ENCODE data around the gene ZNF687.

Gene ZNF687

GRCh38 chr1:151282883-151283725 lies 1.0 kb downstream of the ZNF687 start:
- DNase-seq = peak; percentile 30

GRCh38 chr1:151284013-151284577 lies 2.0 kb downstream of the ZNF687 start:
- DNase-seq = no peak

GRCh38 chr1:151286619-151287340 lies 4.7 kb downstream of the ZNF687 start:
- DNase-seq = no peak

- no peak for DNase-seq
These were observed 5.2 kb downstream of the ZNF687 start for GRCh38 chr1:151287341-151287699.

GRCh38 chr1:151287767-151288500 lies 5.8 kb downstream of the ZNF687 start:
- no peak for DNase-seq

- no peak for DNase-seq
These were observed 6.4 kb downstream of the ZNF687 start for GRCh38 chr1:151288502-151288901.

GRCh38 chr1:151289080-151289935 lies 7.2 kb downstream of the ZNF687 start:
- DNase-seq = no peak

GRCh38 chr1:151289991-151290708 lies 8.1 kb downstream of the ZNF687 start:
- no peak for DNase-seq

- DNase-seq = no peak
These were observed 8.7 kb downstream of the ZNF687 start for GRCh38 chr1:151290709-151291303.

- DNase-seq = no peak
These were observed 10.3 kb downstream of the ZNF687 start for GRCh38 chr1:151292207-151293030.

- no peak for DNase-seq
These were observed 11.0 kb downstream of the ZNF687 start for GRCh38 chr1:151293093-151293492.

- no peak for DNase-seq
These were observed 12.8 kb downstream of the ZNF687 start for GRCh38 chr1:151294742-151295462.

GRCh38 chr1:151309811-151310323 lies 27.8 kb downstream of the ZNF687 start:
- no peak for DNase-seq

GRCh38 chr1:151311011-151311410 lies 28.9 kb downstream of the ZNF687 start:
- DNase-seq = no peak

- peak; percentile 36 for DNase-seq
These were observed 29.7 kb downstream of the ZNF687 start for GRCh38 chr1:151311589-151312331.

- no peak for DNase-seq
These were observed 30.3 kb downstream of the ZNF687 start for GRCh38 chr1:151312411-151312810.

- DNase-seq = no peak
These were observed 30.7 kb downstream of the ZNF687 start for GRCh38 chr1:151312826-151313225.

GRCh38 chr1:151313501-151313900 lies 31.4 kb downstream of the ZNF687 start:
- DNase-seq = no peak

All from CD4-positive, alpha-beta T cell treated with Interleukin-17A for 1 hour (primary cell).